OCI-LY1 (cell line): ENCODE measurements around the gene TP73.

Experiments
- H2AFZ ChIP-seq: fragments of 200-600 bp; sonication (generic), shearing (Covaris generic); 2 replicates; pipeline ENCODE4 v1.6.0; 2014; ENCODE audit warnings: antibody characterized with exemption, mild to moderate bottlenecking, low read length
- H3F3A ChIP-seq: fragments of 200-600 bp; sonication (generic), shearing (Covaris generic); 2 replicates; pipeline ENCODE4 v1.6.0; 2014; ENCODE audit warnings: mild to moderate bottlenecking, antibody characterized with exemption, low read length, moderate library complexity; ENCODE audit not compliant: insufficient read depth
- H3K27ac ChIP-seq: fragments of 200-600 bp; sonication (generic); 2 replicates; pipeline ENCODE4 v1.5.1; 2014; ENCODE audit warnings: low read length, mixed run types, mild to moderate bottlenecking, low read depth; ENCODE audit not compliant: poor library complexity, severe bottlenecking
- H3K27me3 ChIP-seq: fragments of 200-600 bp; sonication (generic); 2 replicates; pipeline ENCODE4 v1.6.0; 2014; ENCODE audit warnings: antibody characterized with exemption, mild to moderate bottlenecking, low read length, moderate library complexity; ENCODE audit not compliant: insufficient read depth
- H3K36me3 ChIP-seq: fragments of 200-600 bp; sonication (generic); 2 replicates; pipeline ENCODE4 v1.6.1; 2014; ENCODE audit warnings: mild to moderate bottlenecking, antibody characterized with exemption, low read length, moderate library complexity, mixed read lengths; ENCODE audit not compliant: insufficient read depth
- H3K4me1 ChIP-seq: fragments of 200-600 bp; sonication (generic); 2 replicates; pipeline ENCODE4 v1.5.1; 2014; ENCODE audit warnings: mild to moderate bottlenecking, low read length, moderate library complexity; ENCODE audit not compliant: insufficient read depth, severe bottlenecking
- H3K4me2 ChIP-seq: fragments of 200-600 bp; sonication (generic), shearing (Covaris generic); 2 replicates; pipeline ENCODE4 v1.6.1; 2014; ENCODE audit warnings: low read length
- H3K4me3 ChIP-seq: fragments of 200-600 bp; sonication (generic); 2 replicates; pipeline ENCODE4 v1.5.1; 2014; ENCODE audit warnings: low read length, low read depth, mild to moderate bottlenecking, mixed read lengths; ENCODE audit not compliant: poor library complexity, severe bottlenecking
- H3K79me2 ChIP-seq: fragments of 200-600 bp; shearing (Covaris generic); 2 replicates; pipeline ENCODE4 v1.6.1; 2016; ENCODE audit warnings: mixed run types, low read length, mixed read lengths; ENCODE audit not compliant: insufficient read depth
- H3K9ac ChIP-seq: fragments of 200-600 bp; sonication (generic), shearing (Covaris generic); 2 replicates; pipeline ENCODE4 v1.6.1; 2014; ENCODE audit warnings: mild to moderate bottlenecking, low read length, mixed read lengths
- H3K9me2 ChIP-seq: fragments of 200-600 bp; sonication (generic), shearing (Covaris generic); 2 replicates; pipeline ENCODE4 v1.6.1; 2014; ENCODE audit warnings: low read depth, mild to moderate bottlenecking, low read length, mixed read lengths
- H3K9me3 ChIP-seq: fragments of 200-600 bp; shearing (Covaris generic); 2 replicates; pipeline ENCODE4 v1.6.1; 2014; ENCODE audit warnings: low read length, mixed read lengths
- H4K20me1 ChIP-seq: fragments of 200-600 bp; sonication (generic), shearing (Covaris generic); 2 replicates; pipeline ENCODE4 v1.6.0; 2016; ENCODE audit warnings: mild to moderate bottlenecking, low read length; ENCODE audit not compliant: insufficient read depth
- CTCF ChIP-seq: fragments of 200-600 bp; sonication (generic), shearing (Covaris generic); IDR thresholded peaks from 2 replicates; pipeline ENCODE4 v1.5.1; 2017; ENCODE audit warnings: mild to moderate bottlenecking, antibody characterized with exemption, low read length, moderate library complexity, mixed read lengths
- EZH2 ChIP-seq: fragments of 200-600 bp; sonication (generic), shearing (Covaris generic); IDR thresholded peaks from 2 replicates; pipeline ENCODE4 v1.8.0; 2017; ENCODE audit warnings: borderline replicate concordance, mixed run types, mild to moderate bottlenecking, antibody characterized with exemption, low read length, moderate library complexity, mixed read lengths

The TP73 gene

GRCh38 chr1:3630161-3630611 is 22.1 kb upstream of the TP73 start:
- Histone ChIP-seq H3K4me1 (peaks cover 19% of the 10 kb centered on the region), H3K9me3 (no peaks in the 10 kb centered on the region), H3K4me2 (no peak overlapping the region), H3K27ac (peak overlapping the region; percentile 41), H3K36me3 (peaks cover 56% of the 10 kb centered on the region; the same call in 1 of the 2 replicates), H3K4me3 (no peak overlapping the region), H3K27me3 (no peaks in the 10 kb centered on the region), H3F3A (0 out of 2 replicates have a peak, but pooled peaks cover 3% of the 10 kb centered on the region), H4K20me1 (no peaks in the 10 kb centered on the region), H3K9me2 (no peaks in the 10 kb centered on the region), H2AFZ (no peak overlapping the region), H3K9ac (no peak overlapping the region), H3K79me2 (no peaks in the 10 kb centered on the region)
- TF ChIP-seq CTCF (no peak), EZH2 (no peak)

GRCh38 chr1:3630914-3631313 is 21.4 kb upstream of the TP73 start:
- Histone ChIP-seq H3K9me2 (no peaks in the 10 kb centered on the region), H3K79me2 (no peaks in the 10 kb centered on the region), H3F3A (0 out of 2 replicates have a peak, but pooled peaks cover 3% of the 10 kb centered on the region), H3K4me1 (peaks cover 13% of the 10 kb centered on the region), H4K20me1 (no peaks in the 10 kb centered on the region), H3K27me3 (no peaks in the 10 kb centered on the region), H3K4me2 (no peak overlapping the region), H3K4me3 (no peak overlapping the region), H3K27ac (no peak overlapping the region), H3K9me3 (no peaks in the 10 kb centered on the region), H2AFZ (no peak overlapping the region), H3K36me3 (peaks cover 63% of the 10 kb centered on the region; the same call in 1 of the 2 replicates), H3K9ac (no peak overlapping the region)
- TF ChIP-seq EZH2 = no peak
- TF ChIP-seq CTCF = no peak

- Histone ChIP-seq H3K9me2 (no peaks in the 10 kb centered on the region), H3K9me3 (no peaks in the 10 kb centered on the region), H4K20me1 (no peaks in the 10 kb centered on the region), H3F3A (0 out of 2 replicates have a peak, but pooled peaks cover 3% of the 10 kb centered on the region), H3K36me3 (peaks cover 69% of the 10 kb centered on the region), H2AFZ (no peak overlapping the region), H3K27me3 (no peaks in the 10 kb centered on the region), H3K9ac (no peak overlapping the region), H3K4me3 (no peak overlapping the region), H3K27ac (peak overlapping the region; percentile 13), H3K79me2 (no peaks in the 10 kb centered on the region), H3K4me2 (no peak overlapping the region), H3K4me1 (peaks cover 10% of the 10 kb centered on the region)
- no peak for TF ChIP-seq CTCF
- TF ChIP-seq EZH2 = no peak
These were observed 20.7 kb upstream of the TP73 start for GRCh38 chr1:3631320-3632260.
